PC-3 (cell line): Measurements from ENCODE around the gene ZNF592.

Experiments used
- CTCF ChIP-seq: fragments of 300-600 bp; sonication (generic); conservative IDR thresholded peaks from 2 replicates; pipeline ENCODE4 v1.5.1; 2017; ENCODE audit warnings: antibody characterized with exemption, low read depth, mild to moderate bottlenecking, low read length
- EZH2phosphoT487 ChIP-seq: fragments of 300-600 bp; sonication (generic); IDR thresholded peaks from 2 replicates; pipeline ENCODE4 v1.6.1; 2018; ENCODE audit warnings: mild to moderate bottlenecking, antibody characterized with exemption, low read length, borderline replicate concordance

- TF ChIP-seq CTCF (no peak), EZH2phosphoT487 (no peak)
These were observed 16.6 kb downstream of the ZNF592 start for GRCh38 chr15:84764989-84765388.
